ACHN (cell line): ENCODE results near the gene SORBS1.

ENCODE experiments used
- DNase-seq: peaks from one replicate; pipeline ENCODE4 v3.0.0-alpha.2; 2015
- in situ Hi-C: cut with HindIII; loops from 2 replicates; pipeline ENCODE4 v1.10.0; 2017; ENCODE audit warnings: low sequenced_read_pairs, low pct_ligation_motif_present, low pct_unique_long_range_greater_than_20kb

SORBS1 gene

GRCh38 chr10:95503001-95503400, 58.2 kb downstream of the SORBS1 start:
- in situ Hi-C loops, result no loop called here
- DNase-seq, result no peak

GRCh38 chr10:95502377-95502776, 58.8 kb downstream of the SORBS1 start:
- DNase-seq, result no peak
- in situ Hi-C loops, result no loop called here

- in situ Hi-C loops, result no loop called here
- DNase-seq, result no peak
Measured at GRCh38 chr10:95501203-95502094, 59.7 kb downstream of the SORBS1 start.

- in situ Hi-C loops, result no loop called here
- DNase-seq, result no peak
Measured at GRCh38 chr10:95500649-95501048, 60.5 kb downstream of the SORBS1 start.

GRCh38 chr10:95500097-95500496, 61.1 kb downstream of the SORBS1 start:
- no peak for DNase-seq
- in situ Hi-C loops, result no loop called here

GRCh38 chr10:95499482-95499989, 61.6 kb downstream of the SORBS1 start:
- no peak for DNase-seq
- in situ Hi-C loops, result no loop called here

- DNase-seq, result no peak
- in situ Hi-C loops, result no loop called here
Measured at GRCh38 chr10:95496951-95497350, 64.2 kb downstream of the SORBS1 start.

- in situ Hi-C loops, result no loop called here
- no peak for DNase-seq
Measured at GRCh38 chr10:95496246-95496911, 64.8 kb downstream of the SORBS1 start.

GRCh38 chr10:95493862-95494261, 67.3 kb downstream of the SORBS1 start:
- in situ Hi-C loops, result no loop called here
- no peak for DNase-seq

- in situ Hi-C loops, result no loop called here
- no peak for DNase-seq
Measured at GRCh38 chr10:95487994-95488393, 73.2 kb downstream of the SORBS1 start.

- in situ Hi-C loops, result no loop called here
- DNase-seq, result peak; percentile 25
Measured at GRCh38 chr10:95485056-95485844, 75.9 kb downstream of the SORBS1 start.

- in situ Hi-C loops, result no loop called here
- DNase-seq, result no peak
Measured at GRCh38 chr10:95482501-95483233, 78.5 kb downstream of the SORBS1 start.

GRCh38 chr10:95480901-95481491, 80.2 kb downstream of the SORBS1 start:
- in situ Hi-C loops, result no loop called here
- DNase-seq, result no peak

- in situ Hi-C loops, result no loop called here
- no peak for DNase-seq
Measured at GRCh38 chr10:95480102-95480900, 80.9 kb downstream of the SORBS1 start.

- no peak for DNase-seq
- in situ Hi-C loops, result no loop called here
Measured at GRCh38 chr10:95478935-95479334, 82.2 kb downstream of the SORBS1 start.

- in situ Hi-C loops, result no loop called here
Measured at GRCh38 chr10:95478185-95478584, 83.0 kb downstream of the SORBS1 start.

GRCh38 chr10:95477175-95477520, 84.0 kb downstream of the SORBS1 start:
- in situ Hi-C loops, result no loop called here
- DNase-seq, result no peak

More at GRCh38 chr10:95478185-95478584, 83.0 kb downstream of the SORBS1 start:
- no peak for DNase-seq
